Measurements from ENCODE around the gene MYH9.
"Not testable (repeated sequence)": the region's sequence is repeated elsewhere in the genome, so short reads cannot be mapped to it uniquely, and the experiment has no call there.

The MYH9 gene

DNA sequence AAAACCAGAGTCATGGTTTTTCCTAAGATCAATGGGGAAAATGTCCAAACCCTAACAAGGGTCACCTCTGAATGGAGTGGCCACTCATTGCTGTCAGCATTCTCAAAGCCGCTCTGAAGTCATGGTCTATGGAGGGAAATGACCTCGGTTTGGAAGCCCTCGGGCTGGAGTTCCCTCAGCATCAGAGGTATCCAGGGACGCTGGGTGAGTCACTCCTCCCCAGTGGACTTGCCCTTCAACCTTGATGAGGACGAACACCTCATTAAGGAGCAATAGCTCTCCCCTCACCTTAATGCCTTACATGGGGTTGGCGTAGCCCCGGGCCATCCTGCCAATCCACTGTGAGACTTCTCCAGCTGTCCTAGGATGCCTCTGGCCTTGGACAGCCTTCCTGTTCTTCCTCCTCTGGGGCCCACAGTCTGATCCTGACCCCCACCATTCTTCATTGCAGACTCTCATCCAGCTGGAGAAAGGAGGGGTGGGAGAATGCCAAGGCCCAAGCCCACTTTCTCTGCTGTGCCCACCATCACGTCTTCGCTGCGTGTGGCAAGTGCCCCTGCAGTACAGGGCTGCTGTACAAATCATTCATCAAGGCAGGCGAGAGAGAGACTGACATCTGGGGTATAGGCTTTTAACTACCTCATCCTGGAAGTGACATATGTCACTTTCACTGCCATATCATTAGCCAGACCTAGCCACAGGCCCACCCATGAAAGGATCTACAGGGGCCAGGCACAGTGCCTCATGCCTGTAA, 25.4 kb upstream of the MYH9 start:
- no peak for DNase-seq (ENCODE audit: low read depth)

DNA sequence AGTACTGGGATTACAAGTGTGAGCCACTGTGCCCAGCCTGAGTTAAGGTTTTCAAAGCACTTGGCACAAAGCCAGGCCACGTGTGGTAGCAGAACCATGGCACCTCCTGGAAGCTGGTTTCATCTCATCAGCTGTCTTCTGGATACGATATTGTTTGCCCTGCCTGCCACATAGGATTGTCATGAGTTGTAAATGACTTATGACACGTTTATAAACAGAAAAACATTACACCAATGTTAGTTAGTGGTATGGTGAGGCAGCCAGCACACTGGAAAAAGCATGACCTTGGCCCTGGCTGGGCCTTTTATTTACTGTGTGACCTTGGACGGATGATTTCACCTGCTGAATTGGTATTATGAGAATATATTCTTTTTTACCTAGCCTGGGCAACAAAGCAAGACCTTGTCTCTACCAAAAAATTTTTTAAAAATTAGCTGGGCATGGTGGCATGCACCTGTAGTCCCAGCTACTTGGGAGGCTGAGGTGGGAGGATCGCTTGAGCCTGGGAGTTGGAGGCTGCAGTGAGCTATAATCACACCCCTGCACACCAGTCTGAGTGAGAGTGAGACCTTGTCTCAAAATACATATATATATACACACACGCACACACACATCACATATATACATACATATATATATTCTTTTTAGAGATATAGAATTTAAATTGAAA, 24.0 kb upstream of the MYH9 start:
- no peak for DNase-seq (ENCODE audit: low read depth)

DNA sequence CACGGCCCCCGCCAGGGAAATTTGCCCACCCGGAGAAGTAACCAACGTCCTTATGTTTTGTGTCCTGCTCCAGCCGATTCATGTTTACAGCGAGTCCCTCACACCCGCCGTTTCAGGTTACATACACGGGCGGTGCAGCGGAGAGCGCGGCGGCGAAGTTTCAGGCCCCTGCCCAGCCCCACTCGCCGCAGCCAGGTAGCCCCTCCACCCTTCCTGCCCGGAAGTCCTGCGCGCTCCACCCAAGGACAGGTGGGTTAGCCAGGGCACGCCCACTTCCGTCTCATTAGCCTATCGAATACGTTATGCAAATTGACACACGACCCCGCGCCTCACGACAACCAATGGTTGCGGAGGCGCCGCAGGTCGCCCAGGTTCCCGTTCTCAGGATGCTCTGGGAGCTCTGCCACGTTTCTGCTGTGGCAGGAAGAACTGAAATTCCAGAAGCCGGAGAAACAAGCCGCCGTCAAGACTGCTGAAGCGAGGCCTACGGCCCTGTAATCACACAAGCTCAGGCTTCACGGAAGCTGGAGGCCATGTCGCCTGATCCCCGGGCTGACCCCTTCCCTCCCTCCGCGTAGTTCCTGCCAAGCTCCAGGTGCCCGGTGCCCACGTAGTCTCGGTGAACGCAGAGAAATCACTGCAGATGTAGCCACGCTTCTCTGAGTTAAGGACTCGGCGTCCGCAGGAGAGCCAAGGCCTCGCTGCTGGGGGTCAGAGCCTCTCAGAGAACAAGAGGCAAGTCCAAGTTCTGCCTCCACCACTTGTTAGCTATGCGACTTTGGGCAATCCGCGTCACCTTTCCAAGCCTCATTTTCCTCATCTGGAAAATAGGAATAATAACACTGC, 22.4 kb upstream of the MYH9 start:
- peak; percentile 41 for DNase-seq (ENCODE audit: low read depth)

DNA sequence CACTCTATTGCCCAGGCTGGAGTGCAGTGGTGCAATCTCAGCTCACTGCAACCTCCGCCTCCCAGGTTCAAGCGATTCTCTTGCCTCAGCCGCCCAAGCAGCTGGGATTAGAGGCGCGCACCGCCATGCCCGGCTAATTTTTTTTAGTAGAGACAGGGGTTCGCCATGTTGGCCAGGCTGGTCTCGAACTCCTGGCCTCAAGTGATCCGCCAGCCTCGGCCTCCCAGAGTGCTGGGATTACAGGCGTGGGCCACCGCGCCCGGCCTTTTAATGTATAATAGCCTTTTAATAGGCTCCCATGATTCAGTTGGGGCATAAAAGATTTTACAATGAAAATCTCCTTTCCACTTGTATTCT, 21.8 kb upstream of the MYH9 start:
- DNase-seq (ENCODE audit: low read depth), result not testable (repeated sequence)

DNA sequence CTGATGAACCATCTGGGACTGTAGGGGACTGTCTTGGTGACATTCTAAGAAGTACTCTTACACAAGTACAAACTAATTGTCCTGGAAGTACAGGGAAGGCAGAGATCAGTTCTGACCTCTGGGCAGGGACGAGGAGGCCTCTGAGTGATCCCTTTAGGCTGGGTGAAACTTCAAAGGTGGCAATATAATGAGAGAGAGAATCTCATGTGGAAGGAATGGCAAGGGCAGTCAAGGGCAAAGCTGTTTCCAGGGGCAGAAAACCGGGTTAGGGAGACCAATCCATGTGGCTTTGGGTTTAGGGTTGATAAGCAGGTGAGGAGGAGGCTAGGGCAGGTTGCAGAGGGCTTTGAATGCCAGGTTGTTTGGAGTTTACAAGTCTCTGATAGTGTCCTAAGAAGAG, 21.3 kb upstream of the MYH9 start:
- no peak for DNase-seq (ENCODE audit: low read depth)

DNA sequence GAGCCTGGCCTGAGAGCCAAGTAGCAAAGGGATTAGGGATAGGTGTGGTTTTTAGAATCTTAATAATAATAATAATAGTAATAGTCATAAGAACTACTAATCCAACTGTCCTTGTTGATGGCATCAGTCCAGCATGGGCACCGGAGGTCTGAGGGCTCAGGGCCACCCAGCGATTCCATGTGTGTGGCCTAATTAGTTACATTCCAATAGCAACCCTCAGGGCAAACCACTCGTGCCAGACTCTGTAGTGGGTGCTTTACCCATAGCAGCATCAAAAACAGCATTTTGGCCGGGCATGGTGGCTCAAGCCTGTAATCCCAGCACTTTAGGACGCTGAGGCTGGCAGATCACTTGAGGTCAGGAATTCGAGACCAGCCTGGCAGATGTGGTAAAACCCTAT, 19.0 kb upstream of the MYH9 start:
- DNase-seq (ENCODE audit: low read depth), result no peak

DNA sequence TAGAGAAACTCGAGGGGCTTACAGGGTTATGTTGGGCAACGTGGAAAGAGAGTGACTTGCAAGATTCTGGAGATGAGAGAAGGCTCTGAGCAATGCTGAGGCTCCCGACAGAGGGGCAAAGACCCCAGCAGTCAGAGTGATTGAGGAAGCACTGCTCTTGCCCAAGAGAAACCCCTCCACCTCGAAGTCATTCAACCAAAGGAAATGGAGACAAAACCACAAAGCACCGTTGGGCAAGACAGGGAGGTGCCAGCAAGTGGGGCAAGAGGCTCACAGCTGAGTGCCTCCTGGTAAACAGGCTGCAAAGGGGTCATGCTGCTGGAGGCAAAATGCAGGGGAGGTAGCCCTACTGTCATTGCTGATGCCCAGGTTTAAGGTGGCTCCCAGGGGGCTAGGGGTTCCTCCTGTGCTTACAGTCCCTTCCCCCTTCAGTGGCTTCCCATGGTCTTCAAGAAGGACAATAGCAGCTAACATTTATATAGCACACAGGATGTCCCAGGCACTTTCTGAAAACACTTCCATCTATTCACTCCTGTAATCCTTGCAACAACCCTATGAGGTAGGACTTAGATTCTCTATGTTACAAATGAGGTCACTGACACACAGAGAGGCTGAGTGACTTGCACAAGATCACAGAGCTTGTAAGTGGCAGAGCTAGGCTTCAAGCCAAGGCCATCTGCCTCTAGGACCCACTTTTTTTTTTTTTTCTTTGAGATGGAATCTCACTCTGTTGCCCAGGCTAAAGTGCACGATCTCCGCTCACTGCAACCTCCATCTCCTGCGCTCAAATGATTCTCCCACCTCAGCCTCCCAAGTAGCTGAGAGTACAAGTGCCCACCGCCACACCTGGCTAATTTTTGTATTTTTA, 18.1 kb upstream of the MYH9 start:
- no peak for DNase-seq (ENCODE audit: low read depth)

DNA sequence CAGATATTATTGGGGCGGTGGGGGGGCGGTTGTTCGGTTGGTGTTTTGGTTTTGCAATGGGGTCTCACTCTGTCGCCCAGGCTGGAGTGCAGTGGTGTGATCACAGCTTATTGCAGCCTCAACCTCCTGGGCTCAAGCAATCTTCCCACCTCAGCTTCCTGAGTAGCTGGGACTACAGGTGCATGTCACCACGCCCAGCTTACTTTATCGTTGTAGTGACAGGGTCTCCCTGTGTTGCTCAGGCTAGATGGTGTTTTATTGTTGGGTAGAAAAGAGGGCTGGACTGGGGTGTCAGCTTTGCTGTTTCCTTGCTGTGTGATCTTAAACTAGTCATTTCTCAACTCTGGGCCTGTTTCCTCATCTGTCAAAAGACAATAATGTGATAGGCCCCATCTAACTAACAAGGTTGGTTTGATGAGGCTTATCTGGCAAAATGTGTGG, 17.5 kb upstream of the MYH9 start:
- no peak for DNase-seq (ENCODE audit: low read depth)

DNA sequence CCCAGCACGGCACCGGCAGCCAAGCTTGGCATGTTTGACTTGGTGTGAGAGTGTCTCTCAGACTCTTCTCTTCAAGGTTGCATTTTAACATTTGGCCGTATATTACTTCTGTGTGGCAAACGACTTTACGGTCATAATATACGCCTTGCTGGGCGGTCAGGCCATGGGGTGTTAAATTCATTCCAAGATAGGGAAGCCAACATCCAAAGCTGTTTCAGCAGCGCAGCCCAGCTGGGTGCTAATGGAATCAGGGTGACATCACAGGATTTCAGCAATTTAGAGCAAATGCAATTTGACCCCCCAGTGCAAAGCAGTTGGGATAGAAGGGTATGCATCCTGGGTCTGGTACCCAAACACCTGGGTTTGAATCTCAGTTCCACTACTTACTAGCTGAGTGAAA, 16.7 kb upstream of the MYH9 start:
- no peak for DNase-seq (ENCODE audit: low read depth)

DNA sequence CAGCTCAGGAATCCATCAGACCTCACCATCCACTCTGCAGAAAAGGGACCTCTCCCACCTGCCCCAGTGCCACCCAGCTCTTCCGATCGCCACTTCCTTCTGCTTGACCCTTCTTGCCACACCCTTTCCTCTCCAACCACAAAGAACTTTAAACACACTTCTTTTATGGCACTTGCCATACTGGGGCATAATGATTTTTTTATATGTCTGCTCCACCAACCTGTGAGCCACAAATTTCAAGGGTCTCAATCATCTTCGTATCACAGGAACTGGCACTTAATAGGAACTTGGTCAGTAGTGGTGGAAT, 11.7 kb upstream of the MYH9 start:
- no peak for DNase-seq (ENCODE audit: low read depth)

DNA sequence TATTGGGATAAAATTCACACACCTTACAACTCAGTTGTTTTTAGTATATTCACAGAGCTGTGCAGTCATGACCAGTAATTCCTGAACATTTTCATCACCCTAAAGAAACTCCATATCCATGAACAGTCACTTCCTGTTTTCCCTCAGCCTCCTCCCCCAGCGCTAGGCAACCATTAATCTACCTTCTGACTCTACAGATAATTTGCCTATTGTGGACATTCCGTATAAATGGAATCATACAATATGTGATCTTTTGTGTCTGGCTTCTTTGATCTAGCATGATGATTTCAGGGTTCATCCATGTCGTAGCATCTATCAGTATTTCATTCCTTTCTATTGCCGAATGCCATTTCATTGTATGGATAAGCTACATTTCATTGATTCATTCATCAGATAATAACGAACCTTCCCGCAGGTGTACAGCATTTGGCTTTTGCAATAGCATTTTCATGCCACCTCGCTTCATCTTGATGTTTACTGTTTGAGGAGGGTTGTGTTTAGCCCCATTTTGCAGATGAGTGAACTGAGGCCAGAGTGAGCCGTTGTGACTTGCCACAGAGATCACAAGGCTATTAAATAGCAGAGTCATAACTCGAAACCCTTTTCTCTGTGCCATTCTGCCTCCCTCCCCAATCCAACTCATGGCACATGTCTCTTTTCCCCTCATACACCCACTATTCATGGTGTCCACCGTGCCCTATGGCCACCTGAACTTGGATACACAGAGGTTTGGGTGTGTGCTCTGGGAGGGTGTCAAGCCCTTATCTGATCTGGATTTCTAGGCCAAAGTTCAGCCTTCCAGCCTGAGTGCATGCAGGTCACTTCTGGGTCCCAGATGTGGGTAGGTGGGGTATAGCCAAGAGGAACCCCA, 11.1 kb upstream of the MYH9 start:
- DNase-seq (ENCODE audit: low read depth), result no peak

DNA sequence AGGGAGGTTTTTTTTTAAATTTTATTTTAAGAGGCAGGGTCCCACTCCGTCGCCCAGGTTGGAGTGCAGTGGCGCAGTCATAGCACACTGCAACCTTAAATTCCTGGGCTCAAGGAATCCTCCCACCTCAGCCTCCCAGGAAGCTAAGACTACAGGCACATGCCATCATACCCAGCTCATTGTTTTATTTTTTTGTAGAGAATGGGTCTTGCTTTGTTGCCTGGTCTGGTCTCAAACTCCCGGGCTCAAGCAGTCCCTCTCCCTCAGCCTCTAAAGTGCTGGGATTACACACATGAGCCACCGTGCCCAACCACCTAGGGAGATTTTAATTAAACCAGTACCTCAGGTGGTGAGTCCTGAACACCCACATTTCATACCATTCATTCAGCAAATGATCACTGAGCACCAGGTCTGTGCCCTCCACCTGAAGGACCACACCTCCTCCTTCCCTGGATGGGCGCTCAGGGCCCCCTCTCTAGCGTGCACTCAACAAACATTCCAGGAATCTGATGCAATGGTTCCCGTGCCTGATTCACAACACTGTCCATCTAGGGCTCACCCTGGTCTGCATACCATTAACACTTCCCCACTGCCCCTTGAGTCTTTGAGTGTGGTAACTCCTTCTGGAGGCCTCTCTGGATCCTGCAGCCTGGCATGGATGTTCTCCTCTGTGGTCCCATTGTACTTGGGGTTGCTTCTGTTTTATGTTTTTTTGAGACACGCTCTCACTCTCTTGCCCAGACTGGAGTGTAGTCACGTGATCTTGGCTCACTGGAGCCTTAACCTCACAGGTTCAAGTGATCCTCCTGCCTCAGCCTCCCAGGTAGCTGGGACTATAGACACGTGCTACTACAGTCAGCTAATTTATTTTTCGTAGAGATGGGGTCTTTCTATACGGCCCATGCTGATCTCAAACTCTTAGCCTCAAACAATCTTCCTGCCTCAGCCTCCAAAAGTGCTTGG, 9.6 kb upstream of the MYH9 start:
- no peak for DNase-seq (ENCODE audit: low read depth)

DNA sequence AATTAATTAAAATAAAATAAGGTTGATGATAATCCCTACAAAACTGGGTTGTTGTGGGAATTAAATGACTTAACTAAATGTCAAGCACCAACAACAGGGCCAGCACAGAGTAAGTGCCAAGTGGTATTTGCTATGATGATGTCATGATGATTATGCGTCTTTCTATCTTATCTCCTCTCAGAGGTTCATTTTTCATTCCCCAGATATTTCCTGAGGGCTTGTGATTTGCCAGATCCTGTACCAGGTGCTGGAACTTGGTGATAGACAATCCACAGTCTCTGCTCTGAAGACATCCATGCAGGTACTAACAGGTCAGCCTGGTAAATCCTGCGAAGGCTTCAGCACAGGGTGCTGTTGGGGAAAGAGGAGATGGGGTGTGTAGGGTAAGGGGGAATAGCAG, 8.1 kb upstream of the MYH9 start:
- DNase-seq (ENCODE audit: low read depth), result no peak

DNA sequence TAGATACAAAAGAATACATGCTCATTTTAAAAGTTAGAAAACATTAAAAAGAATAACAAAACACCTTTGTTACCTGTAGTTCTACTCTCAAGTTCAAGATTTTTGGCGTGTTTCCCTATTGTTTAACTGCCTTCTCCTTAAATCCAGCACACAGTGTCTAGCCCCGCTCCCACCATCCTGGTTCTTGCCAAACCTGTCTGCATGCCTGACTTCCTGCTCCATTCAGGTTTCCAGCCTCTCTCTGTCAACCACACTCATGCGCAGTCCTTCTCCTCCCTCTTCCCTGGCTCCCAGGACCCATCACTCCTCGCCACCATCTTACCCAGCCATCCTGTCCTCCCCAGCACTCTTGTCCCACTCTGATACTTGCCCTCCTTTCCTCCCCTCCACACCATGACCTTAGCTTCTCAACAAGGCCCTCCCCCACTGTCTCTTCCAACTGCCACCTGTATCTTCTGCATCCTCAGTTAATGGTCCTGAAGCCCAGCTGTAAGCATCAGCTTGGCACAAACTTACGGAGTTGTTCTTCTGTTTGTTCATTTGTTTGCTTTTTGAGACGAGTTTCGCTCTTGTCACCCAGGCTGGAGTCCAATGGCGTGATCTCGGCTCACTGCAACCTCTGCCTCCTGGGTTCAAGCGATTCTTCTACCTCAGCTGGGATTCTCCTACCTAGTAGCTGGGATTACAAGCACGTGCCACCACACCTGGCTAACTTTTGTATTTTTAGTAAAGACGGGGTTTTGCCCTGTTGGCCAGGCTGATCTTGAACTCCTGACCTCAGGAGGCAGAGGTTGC, 7.5 kb upstream of the MYH9 start:
- DNase-seq (ENCODE audit: low read depth), result no peak

DNA sequence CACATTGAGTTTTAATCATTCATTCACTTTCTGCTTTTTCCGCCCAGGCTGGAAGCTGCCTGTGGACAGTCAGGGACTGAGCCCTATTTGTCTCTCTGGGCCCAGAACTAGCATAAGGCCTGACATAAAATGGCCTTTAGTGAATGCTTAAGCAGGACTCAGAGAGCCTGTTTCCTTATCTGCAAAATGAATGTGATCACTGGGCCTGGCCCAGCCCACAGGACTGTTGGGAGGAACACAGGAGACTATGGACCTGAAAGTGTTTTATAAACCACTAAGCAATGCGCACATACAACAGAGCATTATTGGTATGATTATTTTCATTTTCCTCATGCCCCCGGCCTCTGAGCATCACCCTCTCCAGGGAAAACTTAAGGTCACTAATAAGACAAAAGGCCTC, 3.9 kb upstream of the MYH9 start:
- no peak for DNase-seq (ENCODE audit: low read depth)

DNA sequence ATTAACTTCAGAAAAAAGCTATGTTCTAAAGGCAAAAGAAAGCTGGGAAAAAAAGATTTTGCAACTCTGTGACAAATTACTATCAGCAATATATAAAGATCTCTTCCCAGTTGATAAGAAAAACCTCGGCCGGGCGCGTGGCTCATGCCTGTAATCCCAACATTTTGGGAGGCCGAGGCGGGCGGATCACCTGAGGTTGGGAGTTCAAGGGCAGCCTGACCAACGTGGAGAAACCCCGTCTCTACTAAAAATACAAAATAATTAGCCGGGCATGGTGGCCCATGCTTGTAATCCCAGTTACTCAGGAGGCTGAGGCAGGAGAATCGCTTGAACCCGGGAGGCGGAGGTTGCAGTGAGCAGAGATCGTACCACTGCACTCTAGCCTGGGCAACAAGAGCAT, 1.4 kb upstream of the MYH9 start:
- not testable (repeated sequence) for DNase-seq (ENCODE audit: low read depth)

DNA sequence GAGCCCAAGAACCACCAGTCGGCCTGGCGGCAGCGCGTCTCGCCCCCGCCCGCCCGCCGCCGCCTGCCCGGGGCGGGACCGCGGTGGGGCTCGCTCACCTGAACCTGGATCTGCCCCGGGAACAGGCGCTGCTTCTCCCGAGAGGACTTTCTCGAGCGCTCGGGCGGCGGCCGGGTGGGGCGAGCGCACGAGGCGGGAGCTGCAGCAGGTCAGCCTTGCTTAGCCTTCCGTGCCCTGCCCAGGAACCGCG, 133 bp downstream of the MYH9 start:
- DNase-seq (ENCODE audit: low read depth), result no peak

DNA sequence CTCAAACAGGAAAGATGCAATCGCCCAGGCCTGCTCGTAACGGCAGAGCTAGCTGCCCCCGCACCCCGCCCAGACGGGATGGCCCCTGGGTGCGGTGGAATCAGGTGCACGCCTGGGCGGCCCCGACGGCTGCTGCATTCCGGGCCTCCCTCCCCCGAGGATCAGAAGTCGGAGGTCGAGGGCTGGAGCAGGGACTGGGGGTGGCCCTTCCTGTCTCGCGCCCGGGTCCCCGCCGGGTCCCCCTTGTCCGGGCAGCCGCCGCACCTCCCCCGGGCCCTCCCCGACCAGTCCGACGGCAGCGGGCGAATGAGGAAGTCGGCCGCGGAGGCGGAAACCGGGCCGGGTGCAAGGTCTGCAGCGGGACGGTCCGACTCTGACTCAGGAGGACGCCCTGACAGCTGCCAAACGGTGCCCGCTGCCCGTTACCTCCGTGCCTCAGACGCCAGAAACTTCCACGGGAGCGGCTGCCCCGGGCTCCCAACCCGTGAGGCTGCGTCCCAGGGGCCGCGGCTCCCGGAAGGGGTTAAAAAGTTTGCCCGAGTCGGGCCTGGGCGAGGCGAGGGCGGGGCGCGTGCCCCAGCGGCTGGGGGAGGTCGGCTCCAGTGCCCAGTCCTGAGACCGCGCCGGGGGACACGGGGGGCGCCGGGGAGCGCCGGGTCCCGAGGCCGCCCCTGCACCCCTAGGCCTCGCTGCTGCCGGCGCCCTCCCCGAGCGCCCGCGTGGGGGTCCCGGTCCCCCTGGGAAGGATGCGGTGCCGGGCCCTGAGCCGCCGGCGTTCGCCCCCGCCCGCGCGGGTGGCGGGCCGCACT, 663 bp downstream of the MYH9 start:
- no peak for DNase-seq (ENCODE audit: low read depth)
